Activated CD8-positive, alpha-beta T cell treated with anti-CD3 and anti-CD28 coated beads for 36 hours (primary cell): Measurements from ENCODE around the gene TIPARP. TPM values are rescaled to one million over a fixed set of nuclear protein-coding genes. Genes with fewer than 3 reads are reported as not detected.
"Not testable (repeated sequence)": the region's sequence is repeated elsewhere in the genome, so short reads cannot be mapped to it uniquely, and the experiment has no call there.

Source experiments
- ATAC-seq: fragments of 200-7000 bp; cut with Tn5 transposase; one replicate; pipeline ENCODE4 v1.10.0; 2021; ENCODE audit warnings: mild to moderate bottlenecking, moderate library complexity
- CTCF ChIA-PET: fragments of 350-600 bp; sonication (Branson Sonifier 250); formaldehyde crosslinking; loops from one replicate; lab custom pipeline; 2021; ENCODE audit warnings: antibody characterized with exemption; lab: Charles Lee
- POLR2A ChIA-PET: fragments of 350-600 bp; sonication (Branson Sonifier 250); formaldehyde crosslinking; loops from one replicate; lab custom pipeline; 2021; ENCODE audit warnings: antibody characterized with exemption; lab: Charles Lee
- DNase-seq: peaks from one replicate; pipeline ENCODE4 v3.0.0-alpha.2; 2020
- H3K27ac Mint-ChIP-seq: one replicate; pipeline ENCODE4 v1.8.0; 2021; ENCODE audit warnings: mild to moderate bottlenecking, mixed read lengths
- H3K27me3 Mint-ChIP-seq: one replicate; pipeline ENCODE4 v1.8.0; 2021; ENCODE audit warnings: mixed read lengths
- H3K36me3 Mint-ChIP-seq: one replicate; pipeline ENCODE4 v1.8.0; 2021; ENCODE audit warnings: low read depth, mixed read lengths
- H3K4me1 Mint-ChIP-seq: one replicate; pipeline ENCODE4 v1.8.0; 2021; ENCODE audit warnings: low read depth, mixed read lengths
- H3K4me3 Mint-ChIP-seq: one replicate; pipeline ENCODE4 v1.8.0; 2021; ENCODE audit warnings: mild to moderate bottlenecking, moderate library complexity, mixed read lengths
- H3K9me3 Mint-ChIP-seq: one replicate; pipeline ENCODE4 v1.8.0; 2021; ENCODE audit warnings: mixed read lengths
- intact Hi-C: fragments of 100-400 bp; cut with micrococcal nuclease; formaldehyde crosslinking; loops from one replicate; pipeline ENCODE4 v1.10.0; 2022
- total RNA-seq, 2 experiments: library from RNA; stranded (reverse); gene quantifications; one replicate each; pipeline ENCODE4 v1.2.3, GENCODE V29; 2021
- TF ChIP-seq, protein P1 (sequence below): fragments of 200-600 bp; IDR thresholded peaks from one replicate; pipeline ENCODE4 v1.8.0; 2022; ENCODE audit warnings: antibody characterized with exemption, mild to moderate bottlenecking

TIPARP gene
- total RNA-seq, 2 experiments from 2014 or later = 28.0 to 30.0 TPM

DNA sequence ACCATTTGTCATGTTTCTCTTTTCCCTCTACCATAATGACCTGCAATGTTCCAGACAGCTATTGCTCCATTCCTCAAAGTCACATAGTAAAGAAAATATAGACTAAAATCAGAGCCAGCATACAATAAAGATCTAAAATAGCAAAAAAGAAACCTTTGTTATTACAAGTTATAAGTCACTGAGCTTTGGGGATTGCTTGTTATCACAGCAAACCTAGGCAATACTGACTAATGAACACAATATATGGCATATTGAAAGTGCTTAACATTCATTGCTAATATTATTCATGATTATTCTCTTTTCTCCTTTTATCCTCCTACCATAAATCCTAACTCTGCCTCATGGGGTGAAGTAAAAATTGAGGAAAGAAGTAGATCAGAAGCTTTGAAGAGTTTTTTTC lies 27.4 kb upstream of the TIPARP start:
- Mint-ChIP-seq H3K4me1 (peaks cover 17% of the 10 kb centered on the region), H3K9me3 (peaks cover 1% of the 10 kb centered on the region), H3K4me3 (no peak overlapping the region), H3K27me3 (peaks cover 3% of the 10 kb centered on the region), H3K36me3 (no peaks in the 10 kb centered on the region), H3K27ac (no peak overlapping the region)
- intact Hi-C loops = no loop called here
- CTCF ChIA-PET = interaction anchor here (1.3 kb wide), 1 partner anchor 490 kb away, joined by 6 read pairs; no protein-coding TSS in a partner anchor
- POLR2A ChIA-PET = no interaction called here
- ATAC-seq (no peak), DNase-seq (no peak)
- TF ChIP-seq, protein P1, sequence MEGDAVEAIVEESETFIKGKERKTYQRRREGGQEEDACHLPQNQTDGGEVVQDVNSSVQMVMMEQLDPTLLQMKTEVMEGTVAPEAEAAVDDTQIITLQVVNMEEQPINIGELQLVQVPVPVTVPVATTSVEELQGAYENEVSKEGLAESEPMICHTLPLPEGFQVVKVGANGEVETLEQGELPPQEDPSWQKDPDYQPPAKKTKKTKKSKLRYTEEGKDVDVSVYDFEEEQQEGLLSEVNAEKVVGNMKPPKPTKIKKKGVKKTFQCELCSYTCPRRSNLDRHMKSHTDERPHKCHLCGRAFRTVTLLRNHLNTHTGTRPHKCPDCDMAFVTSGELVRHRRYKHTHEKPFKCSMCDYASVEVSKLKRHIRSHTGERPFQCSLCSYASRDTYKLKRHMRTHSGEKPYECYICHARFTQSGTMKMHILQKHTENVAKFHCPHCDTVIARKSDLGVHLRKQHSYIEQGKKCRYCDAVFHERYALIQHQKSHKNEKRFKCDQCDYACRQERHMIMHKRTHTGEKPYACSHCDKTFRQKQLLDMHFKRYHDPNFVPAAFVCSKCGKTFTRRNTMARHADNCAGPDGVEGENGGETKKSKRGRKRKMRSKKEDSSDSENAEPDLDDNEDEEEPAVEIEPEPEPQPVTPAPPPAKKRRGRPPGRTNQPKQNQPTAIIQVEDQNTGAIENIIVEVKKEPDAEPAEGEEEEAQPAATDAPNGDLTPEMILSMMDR = no peak

- peaks cover 1% of the 10 kb centered on the region for H3K9me3 Mint-ChIP-seq
- DNase-seq (no peak), ATAC-seq (no peak)
- CTCF ChIA-PET = interaction anchor here (0.6 to 1.3 kb wide), 2 partner anchors 459 to 489 kb away, joined by 3 to 6 read pairs; no protein-coding TSS in a partner anchor
- peaks cover 3% of the 10 kb centered on the region for H3K27me3 Mint-ChIP-seq
- H3K27ac Mint-ChIP-seq = no peak overlapping the region
- TF ChIP-seq, protein P1 = no peak
- no peaks in the 10 kb centered on the region for H3K36me3 Mint-ChIP-seq
- POLR2A ChIA-PET = no interaction called here
- intact Hi-C loops = no loop called here
- no peak overlapping the region for H3K4me3 Mint-ChIP-seq
- H3K4me1 Mint-ChIP-seq = peaks cover 12% of the 10 kb centered on the region
These were observed 26.3 kb upstream of the TIPARP start for GRCh38 chr3:156648086-156648485.

DNA sequence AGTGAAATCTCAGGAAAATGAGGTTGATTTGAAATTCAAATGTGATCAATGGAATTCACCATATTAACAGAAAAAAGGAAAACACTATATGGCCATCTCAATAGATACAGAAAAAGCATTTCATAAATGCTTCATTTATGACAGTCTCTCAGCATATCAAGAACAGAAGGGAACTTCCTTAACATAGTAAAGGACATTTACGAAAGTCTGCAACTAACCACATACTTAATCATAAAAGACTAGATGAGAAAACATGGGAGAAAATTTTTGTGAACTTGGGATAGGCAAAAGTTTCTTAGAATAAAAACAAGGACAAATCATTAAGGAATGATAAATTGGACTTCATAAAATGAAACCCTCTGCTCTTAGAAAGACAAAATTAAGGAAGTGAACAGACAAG lies 24.7 kb upstream of the TIPARP start:
- no peaks in the 10 kb centered on the region for H3K4me1 Mint-ChIP-seq
- no peak overlapping the region for H3K4me3 Mint-ChIP-seq
- H3K27me3 Mint-ChIP-seq = peaks cover 3% of the 10 kb centered on the region
- ATAC-seq (no peak), DNase-seq (no peak)
- intact Hi-C loops = no loop called here
- peaks cover 1% of the 10 kb centered on the region for H3K9me3 Mint-ChIP-seq
- CTCF ChIA-PET = no interaction called here
- POLR2A ChIA-PET = no interaction called here
- H3K36me3 Mint-ChIP-seq = no peaks in the 10 kb centered on the region
- TF ChIP-seq, protein P1 = no peak
- no peak overlapping the region for H3K27ac Mint-ChIP-seq

DNA sequence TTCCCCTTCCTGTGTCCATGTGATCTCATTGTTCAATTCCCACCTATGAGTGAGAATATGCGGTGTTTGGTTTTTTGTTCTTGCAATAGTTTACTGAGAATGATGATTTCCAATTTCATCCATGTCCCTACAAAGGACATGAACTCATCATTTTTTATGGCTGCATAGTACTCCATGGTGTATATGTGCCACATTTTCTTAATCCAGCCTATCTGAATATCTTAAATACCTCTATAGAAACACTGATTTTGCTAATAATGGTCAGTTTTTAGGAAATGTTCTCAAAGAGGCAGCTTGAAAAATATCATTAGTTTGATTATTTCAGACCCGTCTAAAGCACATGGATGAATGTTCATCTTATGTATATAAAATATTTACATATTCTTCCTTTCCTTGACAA lies 21.7 kb upstream of the TIPARP start:
- H3K4me3 Mint-ChIP-seq, ATAC-seq, CTCF ChIA-PET, H3K4me1 Mint-ChIP-seq, intact Hi-C loops, H3K9me3 Mint-ChIP-seq, H3K36me3 Mint-ChIP-seq, POLR2A ChIA-PET, DNase-seq, H3K27me3 Mint-ChIP-seq, H3K27ac Mint-ChIP-seq: not testable (repeated sequence)

DNA sequence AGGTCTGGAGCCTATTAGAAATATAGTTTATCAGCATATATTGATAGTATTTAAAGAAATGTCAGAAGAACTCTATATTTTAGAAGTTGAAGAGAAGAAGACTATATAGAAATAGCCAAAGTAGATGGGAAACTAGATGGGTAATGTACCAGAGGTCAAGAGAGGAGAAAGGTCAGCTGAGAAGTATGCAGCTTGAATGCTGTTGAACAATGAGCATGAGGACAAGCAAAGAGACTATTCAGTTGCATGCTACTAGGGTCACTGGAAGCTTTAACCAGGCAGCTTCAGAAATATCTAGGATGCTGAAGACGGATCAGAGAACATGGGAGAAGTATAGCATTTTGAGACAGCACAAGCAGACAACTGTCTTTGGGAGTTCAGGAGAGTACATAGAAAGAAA lies 19.6 kb upstream of the TIPARP start:
- intact Hi-C loops = no loop called here
- H3K4me1 Mint-ChIP-seq = no peaks in the 10 kb centered on the region
- H3K4me3 Mint-ChIP-seq = no peak overlapping the region
- POLR2A ChIA-PET = no interaction called here
- DNase-seq (no peak), ATAC-seq (no peak)
- no peak overlapping the region for H3K27ac Mint-ChIP-seq
- H3K9me3 Mint-ChIP-seq = no peaks in the 10 kb centered on the region
- TF ChIP-seq, protein P1 = no peak
- no peaks in the 10 kb centered on the region for H3K27me3 Mint-ChIP-seq
- CTCF ChIA-PET = interaction anchor here (1.4 kb wide), 2 partner anchors 10 to 17 kb away, joined by 3 to 5 read pairs; no protein-coding TSS in a partner anchor
- no peaks in the 10 kb centered on the region for H3K36me3 Mint-ChIP-seq
